AG09309 (cell line): ENCODE data around the gene CNTNAP2.
A peak's percentile ranks its signal among the peaks of the same experiment; 100 is the strongest.

Experiments
- DNase-seq: peaks from one replicate; pipeline ENCODE4 v3.0.0-alpha.2; 2010; ENCODE audit warnings: low read depth
- H3K4me3 ChIP-seq: 2 replicates; pipeline ENCODE4 v1.5.1; 2011; ENCODE audit warnings: mild to moderate bottlenecking, low read depth, low read length, moderate library complexity; ENCODE audit not compliant: control insufficient read depth
- TF ChIP-seq, protein P1 (sequence below): IDR thresholded peaks from 2 replicates; pipeline ENCODE4 v1.5.1; 2011; ENCODE audit warnings: mild to moderate bottlenecking, low read depth, low read length, inconsistent platforms; ENCODE audit not compliant: insufficient read depth, control insufficient read depth; ENCODE audit errors: missing control alignments

Gene CNTNAP2

DNA sequence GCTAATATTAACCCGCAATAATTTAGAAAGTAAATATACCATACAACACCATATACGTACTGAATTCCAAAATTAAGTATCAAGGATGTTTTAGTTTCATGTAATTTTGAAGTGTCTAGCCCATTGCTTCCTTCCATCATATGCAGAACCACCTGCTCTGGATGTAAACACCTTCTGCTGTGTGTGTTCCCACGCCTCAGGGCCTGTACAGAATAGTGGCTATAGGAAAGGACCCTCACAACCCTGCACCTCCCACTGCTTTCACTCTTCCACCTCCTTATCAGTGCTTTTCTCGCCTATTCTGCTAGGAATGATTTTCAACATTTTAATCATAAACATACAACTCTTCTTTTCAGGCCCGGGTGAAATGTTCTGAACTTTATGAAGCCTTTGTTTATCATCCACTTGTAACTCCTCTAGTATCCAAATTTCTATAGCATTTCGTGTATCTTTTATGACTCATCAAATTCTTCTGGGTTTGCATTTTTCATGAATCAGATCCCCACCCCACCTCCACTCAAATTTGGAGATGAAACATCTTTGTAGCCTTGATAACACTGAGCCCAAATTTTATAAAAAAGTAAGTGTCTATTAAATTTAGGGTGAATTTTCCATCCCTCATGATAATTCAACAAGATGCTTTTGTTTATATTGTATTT lies 1367.2 kb downstream of the CNTNAP2 start:
- TF ChIP-seq, protein P1, sequence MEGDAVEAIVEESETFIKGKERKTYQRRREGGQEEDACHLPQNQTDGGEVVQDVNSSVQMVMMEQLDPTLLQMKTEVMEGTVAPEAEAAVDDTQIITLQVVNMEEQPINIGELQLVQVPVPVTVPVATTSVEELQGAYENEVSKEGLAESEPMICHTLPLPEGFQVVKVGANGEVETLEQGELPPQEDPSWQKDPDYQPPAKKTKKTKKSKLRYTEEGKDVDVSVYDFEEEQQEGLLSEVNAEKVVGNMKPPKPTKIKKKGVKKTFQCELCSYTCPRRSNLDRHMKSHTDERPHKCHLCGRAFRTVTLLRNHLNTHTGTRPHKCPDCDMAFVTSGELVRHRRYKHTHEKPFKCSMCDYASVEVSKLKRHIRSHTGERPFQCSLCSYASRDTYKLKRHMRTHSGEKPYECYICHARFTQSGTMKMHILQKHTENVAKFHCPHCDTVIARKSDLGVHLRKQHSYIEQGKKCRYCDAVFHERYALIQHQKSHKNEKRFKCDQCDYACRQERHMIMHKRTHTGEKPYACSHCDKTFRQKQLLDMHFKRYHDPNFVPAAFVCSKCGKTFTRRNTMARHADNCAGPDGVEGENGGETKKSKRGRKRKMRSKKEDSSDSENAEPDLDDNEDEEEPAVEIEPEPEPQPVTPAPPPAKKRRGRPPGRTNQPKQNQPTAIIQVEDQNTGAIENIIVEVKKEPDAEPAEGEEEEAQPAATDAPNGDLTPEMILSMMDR: no peak
- no peak overlapping the region for H3K4me3 ChIP-seq
- no peak for DNase-seq

DNA sequence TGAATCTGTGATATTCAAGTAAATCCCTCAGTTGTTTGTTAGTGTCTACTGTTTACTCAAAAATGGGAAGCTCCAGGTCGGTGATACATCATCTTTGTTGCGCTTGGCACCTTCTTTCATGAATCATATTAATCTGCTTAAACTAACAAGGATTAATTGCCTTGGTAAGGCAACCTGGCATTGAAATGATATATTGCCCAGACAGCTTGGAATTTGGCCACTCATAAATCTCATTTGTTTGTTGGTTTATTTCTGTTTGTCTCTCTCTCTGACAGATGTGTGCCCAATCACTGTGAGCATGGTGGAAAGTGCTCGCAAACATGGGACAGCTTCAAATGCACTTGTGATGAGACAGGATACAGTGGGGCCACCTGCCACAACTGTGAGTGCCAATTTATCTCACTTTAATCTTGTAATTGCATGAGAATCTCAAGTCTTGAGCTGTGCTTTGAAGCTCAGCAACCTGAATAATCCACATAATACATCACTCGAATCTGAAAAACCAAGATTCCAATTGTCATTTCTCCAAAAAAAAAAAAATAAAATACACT lies 1369.1 kb downstream of the CNTNAP2 start:
- DNase-seq: no peak
- TF ChIP-seq, protein P1: no peak
- no peak overlapping the region for H3K4me3 ChIP-seq

DNA sequence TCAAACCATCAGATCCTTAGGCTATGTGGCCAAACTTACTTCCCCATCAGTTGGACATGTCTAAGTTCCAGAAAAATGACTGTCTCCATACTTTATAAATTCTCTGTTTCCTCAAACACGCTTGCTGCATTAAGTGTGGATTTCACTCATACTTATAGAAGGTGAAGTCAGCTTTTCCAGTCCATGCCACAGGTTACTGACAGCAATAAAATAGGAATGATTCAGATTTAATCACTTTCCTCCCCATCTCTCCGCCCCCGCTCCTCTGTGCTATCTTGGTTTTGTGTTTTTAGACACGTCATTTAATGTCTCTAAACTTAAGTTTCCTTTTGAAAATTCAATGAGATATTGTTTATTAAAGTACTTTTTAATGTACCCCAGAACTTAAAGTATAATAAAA lies 1376.0 kb downstream of the CNTNAP2 start:
- no peak overlapping the region for H3K4me3 ChIP-seq
- TF ChIP-seq, protein P1: no peak
- DNase-seq: peak; percentile 46

DNA sequence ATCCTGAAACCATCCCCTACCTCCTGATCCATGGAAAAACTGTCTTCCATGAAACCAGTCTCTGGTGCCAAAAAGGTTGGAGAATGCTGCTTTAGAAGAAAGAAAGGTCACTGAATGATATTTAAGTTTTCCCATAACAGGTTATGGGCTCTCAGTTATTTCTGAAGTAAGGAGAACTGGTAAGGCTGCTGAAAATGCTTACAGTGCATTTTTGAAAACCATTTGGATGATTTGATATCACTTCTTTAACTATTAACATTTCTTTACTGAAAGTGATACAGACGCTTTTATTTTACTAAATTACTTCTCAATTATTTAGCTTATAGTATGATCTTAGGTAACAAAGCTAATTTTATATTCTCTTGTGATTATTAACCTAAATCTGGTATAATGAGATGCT lies 1379.6 kb downstream of the CNTNAP2 start:
- TF ChIP-seq, protein P1: no peak
- DNase-seq: no peak
- no peak overlapping the region for H3K4me3 ChIP-seq

DNA sequence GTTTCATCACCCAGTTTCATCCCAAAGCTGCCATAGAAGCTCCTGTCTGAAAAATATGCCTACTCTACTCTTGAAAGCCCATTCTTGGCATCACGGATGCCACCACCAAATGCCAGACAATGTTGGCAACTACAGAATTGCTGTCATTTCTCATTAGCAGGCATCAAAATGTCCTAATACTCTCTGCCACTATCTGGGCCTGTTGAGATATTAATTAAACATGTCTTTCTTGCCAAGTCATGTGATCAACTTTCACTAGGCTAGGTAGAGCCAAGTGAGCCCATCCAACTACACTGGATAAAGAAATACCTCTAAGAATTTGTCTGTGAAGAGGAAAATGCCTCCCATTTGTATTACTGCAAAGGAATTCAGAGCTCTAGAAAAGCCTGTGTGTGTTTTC lies 1380.6 kb downstream of the CNTNAP2 start:
- TF ChIP-seq, protein P1: no peak
- no peak for DNase-seq
- no peak overlapping the region for H3K4me3 ChIP-seq

DNA sequence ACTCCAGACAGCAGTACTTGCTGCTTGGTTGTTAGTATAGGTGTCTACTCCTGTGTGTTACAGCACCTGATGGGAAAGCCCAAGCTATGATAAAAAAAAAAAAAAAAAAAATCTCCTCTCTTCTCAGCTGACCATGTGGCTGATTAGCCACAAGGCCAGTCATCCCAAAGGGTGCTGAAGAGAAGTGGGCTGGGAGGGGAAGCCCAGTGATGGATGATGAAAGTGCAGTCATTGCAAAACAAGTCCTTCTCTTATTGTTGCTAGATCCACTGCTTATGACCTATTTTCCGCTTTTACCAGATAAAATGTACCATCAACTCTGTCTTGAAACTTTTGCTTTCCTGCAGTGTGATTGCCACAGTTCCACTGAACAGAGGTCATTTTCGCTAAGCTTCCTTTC lies 1381.5 kb downstream of the CNTNAP2 start:
- TF ChIP-seq, protein P1: no peak
- no peak overlapping the region for H3K4me3 ChIP-seq
- no peak for DNase-seq
